Occipital lobe (tissue), 2 donors: ENCODE data around the gene CAV3. TPM values are rescaled to one million over a fixed set of nuclear protein-coding genes. Genes with fewer than 3 reads are reported as not detected.

ENCODE experiments used
- DNase-seq: peaks from one replicate; lab custom pipeline; 2025; lab: John Stamatoyannopoulos, UW
- total RNA-seq: library from RNA; depleted of rRNA; stranded (reverse); fragments of >200 nt; gene quantifications from one replicate; pipeline ENCODE4 v1.2.3, GENCODE V29; 2014

The CAV3 gene
- total RNA-seq, 1 donor from 2014 or later, result not detected

GRCh38 chr3:8794247-8794646 lies 60.6 kb downstream of the CAV3 start:
- no peak for DNase-seq

Other genes with a start within 250 kb of the CAV3 start
- gene LMCD1, start 232.0 kb upstream of the CAV3 start, total RNA-seq, result 2.2 TPM
- gene SSUH2, start 89.0 kb upstream of the CAV3 start, total RNA-seq, result 0.78 TPM
- 0.94 TPM for gene OXTR, start 35.8 kb downstream of the CAV3 start, total RNA-seq
- gene RAD18, start 229.7 kb downstream of the CAV3 start, total RNA-seq, result 24.0 TPM